Breast epithelium (tissue), 3 donors: ENCODE data around the gene DNAJC22.

Experiments used
- POLR2A ChIP-seq: fragments of 450-650 bp; IDR thresholded peaks from one replicate; pipeline ENCODE4 v1.6.1; 2016; ENCODE audit warnings: antibody characterized with exemption, mild to moderate bottlenecking, moderate library complexity
- POLR2AphosphoS5 ChIP-seq, 3 donors: sonication (generic); formaldehyde crosslinking; IDR thresholded peaks; one replicate each; pipeline ENCODE4 v1.6.1; 2017; ENCODE audit warnings: antibody characterized with exemption in 3 of 3
- TF ChIP-seq, protein P1 (sequence below), 3 donors: fragments of 450-650 bp; IDR thresholded peaks; one replicate each; pipeline ENCODE4 v1.5.1; 2016 to 2017; ENCODE audit warnings: antibody characterized with exemption in 3 of 3, mild to moderate bottlenecking in 3 of 3, moderate library complexity in 3 of 3

DNA sequence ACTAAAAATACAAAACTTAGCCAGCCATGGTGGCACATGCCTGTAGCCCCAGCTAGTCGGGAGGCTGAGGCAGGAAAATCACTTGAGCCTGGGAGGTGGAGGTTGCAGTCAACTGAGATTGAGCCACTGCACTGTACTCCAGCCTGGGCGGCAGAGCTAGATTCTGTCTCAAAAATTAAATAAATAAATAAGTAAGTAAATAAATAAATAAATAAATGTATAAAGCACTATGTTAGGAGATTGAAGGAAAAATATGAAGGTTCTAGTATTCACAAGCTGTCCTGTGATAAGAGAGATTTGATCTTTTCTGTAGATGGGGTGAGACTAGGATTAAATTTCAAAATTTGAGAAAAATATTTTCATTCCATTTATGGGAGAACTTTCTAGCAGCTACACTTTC is 5.7 kb downstream of the DNAJC22 start:
- TF ChIP-seq, protein P1, sequence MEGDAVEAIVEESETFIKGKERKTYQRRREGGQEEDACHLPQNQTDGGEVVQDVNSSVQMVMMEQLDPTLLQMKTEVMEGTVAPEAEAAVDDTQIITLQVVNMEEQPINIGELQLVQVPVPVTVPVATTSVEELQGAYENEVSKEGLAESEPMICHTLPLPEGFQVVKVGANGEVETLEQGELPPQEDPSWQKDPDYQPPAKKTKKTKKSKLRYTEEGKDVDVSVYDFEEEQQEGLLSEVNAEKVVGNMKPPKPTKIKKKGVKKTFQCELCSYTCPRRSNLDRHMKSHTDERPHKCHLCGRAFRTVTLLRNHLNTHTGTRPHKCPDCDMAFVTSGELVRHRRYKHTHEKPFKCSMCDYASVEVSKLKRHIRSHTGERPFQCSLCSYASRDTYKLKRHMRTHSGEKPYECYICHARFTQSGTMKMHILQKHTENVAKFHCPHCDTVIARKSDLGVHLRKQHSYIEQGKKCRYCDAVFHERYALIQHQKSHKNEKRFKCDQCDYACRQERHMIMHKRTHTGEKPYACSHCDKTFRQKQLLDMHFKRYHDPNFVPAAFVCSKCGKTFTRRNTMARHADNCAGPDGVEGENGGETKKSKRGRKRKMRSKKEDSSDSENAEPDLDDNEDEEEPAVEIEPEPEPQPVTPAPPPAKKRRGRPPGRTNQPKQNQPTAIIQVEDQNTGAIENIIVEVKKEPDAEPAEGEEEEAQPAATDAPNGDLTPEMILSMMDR (IDR thresholded peaks at IDR 0.05) = no peak
- no peak for TF ChIP-seq POLR2A
- no peak for TF ChIP-seq POLR2AphosphoS5 (IDR thresholded peaks at IDR 0.05)
